ENCODE measurements around the gene TMEM50B. TPM values are rescaled to one million over a fixed set of nuclear protein-coding genes. Genes with fewer than 3 reads are reported as not detected.

TMEM50B gene
- total and polyA plus RNA-seq, 2 of the 8 experiments (the other 6 are each of a cell fraction or from before 2014, with no cell fraction given), result 16.8 to 20.5 TPM

DNA sequence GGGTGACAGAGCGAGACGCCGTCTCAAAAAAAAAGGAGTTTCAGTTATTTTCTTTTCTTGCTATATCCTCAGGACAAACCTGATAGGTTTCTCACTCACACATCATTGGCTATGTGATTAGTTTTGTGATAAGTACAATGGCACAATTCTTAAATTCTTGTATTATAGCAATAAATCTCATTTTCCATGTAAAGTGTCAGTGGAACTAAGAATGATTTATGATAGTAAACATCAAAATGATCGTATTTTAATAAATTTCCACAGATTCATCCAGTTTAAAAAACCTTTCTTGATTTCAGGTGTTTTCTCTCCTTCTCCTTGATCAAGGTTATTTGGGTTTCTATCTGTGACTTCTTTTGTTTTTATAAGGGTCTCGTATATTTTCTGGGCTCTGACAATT lies 8.2 kb upstream of the TMEM50B start (continued):
- TF ChIP-seq TAF1 (IDR thresholded peaks at IDR 0.05; ENCODE audit: low read depth, low read length) (no peak), TAF7 (optimal IDR thresholded peaks at IDR 0.05; ENCODE audit: borderline replicate concordance, low read depth, low read length) (no peak), CHD1 (IDR thresholded peaks at IDR 0.05; ENCODE audit: low read depth, low read length) (no peak), NANOG (IDR thresholded peaks at IDR 0.05; ENCODE audit: insufficient read depth, low read depth, low read length, poor library complexity, severe bottlenecking) (no peak), SP4 (IDR thresholded peaks at IDR 0.05; ENCODE audit: low read length) (no peak)
- TF ChIP-seq, protein P1, sequence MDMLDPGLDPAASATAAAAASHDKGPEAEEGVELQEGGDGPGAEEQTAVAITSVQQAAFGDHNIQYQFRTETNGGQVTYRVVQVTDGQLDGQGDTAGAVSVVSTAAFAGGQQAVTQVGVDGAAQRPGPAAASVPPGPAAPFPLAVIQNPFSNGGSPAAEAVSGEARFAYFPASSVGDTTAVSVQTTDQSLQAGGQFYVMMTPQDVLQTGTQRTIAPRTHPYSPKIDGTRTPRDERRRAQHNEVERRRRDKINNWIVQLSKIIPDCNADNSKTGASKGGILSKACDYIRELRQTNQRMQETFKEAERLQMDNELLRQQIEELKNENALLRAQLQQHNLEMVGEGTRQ (IDR thresholded peaks at IDR 0.05; ENCODE audit: low read length), result no peak
